ENCODE data around the gene ZNF764.

ZNF764 gene

DNA sequence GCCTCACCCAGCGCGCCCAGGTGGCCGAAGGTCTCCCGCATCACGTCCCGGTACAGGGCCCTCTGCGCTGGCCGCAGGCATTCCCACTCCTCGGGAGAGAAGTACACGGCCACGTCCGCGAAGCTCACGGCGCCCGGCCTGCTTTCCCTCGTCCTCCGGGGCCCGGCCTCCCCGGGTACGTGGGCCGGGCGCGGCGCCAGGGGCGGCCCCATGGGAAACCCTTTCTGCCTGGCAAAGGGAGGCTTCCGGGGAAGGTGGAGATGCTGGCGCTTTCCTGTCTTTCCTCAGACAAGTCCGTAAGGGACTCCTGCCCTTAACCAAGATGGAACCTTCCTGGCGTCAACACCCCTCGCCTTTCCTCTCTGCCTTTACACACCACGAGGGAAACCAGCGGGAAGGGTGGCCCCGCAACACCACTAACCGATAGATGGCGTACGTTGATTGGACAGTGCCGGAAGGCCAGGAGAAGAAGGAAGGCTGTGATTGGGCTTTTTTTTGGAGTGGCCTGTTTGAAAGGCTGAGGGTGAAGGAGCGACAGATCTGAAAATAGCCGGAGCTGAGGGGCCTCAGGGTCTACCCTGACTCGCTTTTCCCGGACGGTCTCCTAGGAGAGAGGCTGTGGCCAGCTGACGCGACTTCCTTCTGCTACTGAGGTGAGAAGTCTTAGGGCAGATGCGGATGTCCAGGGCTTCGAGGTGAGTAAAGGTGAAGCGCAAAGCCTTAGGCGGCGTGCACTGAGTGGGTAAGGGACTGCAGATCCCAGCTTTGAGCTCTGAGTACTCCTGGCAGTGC is 27.4 kb upstream of the ZNF764 start, which contains the start of gene ZNF785:
ZNF785 (minus strand) TSS at position 298 of the 792 bp plus-strand sequence; CDS start at position 212, 86 bp downstream.
- H3K9me3 ChIP-seq (ENCODE audit: low read length): no peaks in the 10 kb centered on the region
- no peaks in the 10 kb centered on the region for H3K27me3 ChIP-seq (ENCODE audit: insufficient read depth, low read length)
- peaks cover 16% of the 10 kb centered on the region for H3K36me3 ChIP-seq (ENCODE audit: insufficient read depth, low read length)
- no peaks in the 10 kb centered on the region for H3K4me1 ChIP-seq (ENCODE audit: insufficient read depth, low read length)
- peak within 1 kb of the TSS; percentile 63 for H2AFZ ChIP-seq (ENCODE audit: low read depth, low read length)
- peak within 1 kb of the TSS; percentile 61 for H3K4me3 ChIP-seq (ENCODE audit: low read length)

DNA sequence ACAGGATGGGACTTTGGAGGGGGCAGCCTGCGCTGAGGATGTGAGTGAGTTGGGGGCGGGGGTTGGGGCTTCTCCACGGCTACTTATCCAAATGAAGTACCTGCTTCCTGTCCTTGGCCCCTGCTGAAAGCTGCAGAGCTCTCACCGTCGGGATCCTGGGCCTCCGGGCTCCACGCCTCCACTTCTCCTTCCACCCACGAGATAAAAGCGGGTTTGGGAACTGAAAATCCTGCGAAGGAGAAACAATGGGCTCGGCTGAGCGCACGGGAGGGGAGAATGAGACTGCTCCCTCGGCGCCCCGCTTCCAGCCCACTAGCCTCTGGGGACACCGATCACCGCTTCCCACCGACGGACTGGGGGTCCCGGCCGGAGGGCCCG is 26.8 kb upstream of the ZNF764 start:
- H3K36me3 ChIP-seq (ENCODE audit: insufficient read depth, low read length): peaks cover 16% of the 10 kb centered on the region

GRCh38 chr16:30582611-30583340 is 24.6 kb upstream of the ZNF764 start:
- Histone ChIP-seq H2AFZ (ENCODE audit: low read depth, low read length) (no peak overlapping the region), H3K36me3 (ENCODE audit: insufficient read depth, low read length) (peaks cover 16% of the 10 kb centered on the region), H3K4me3 (ENCODE audit: low read length) (no peak overlapping the region), H3K27me3 (ENCODE audit: insufficient read depth, low read length) (no peaks in the 10 kb centered on the region), H3K9me3 (ENCODE audit: low read length) (no peaks in the 10 kb centered on the region), H3K4me1 (ENCODE audit: insufficient read depth, low read length) (no peaks in the 10 kb centered on the region)

More for the DNA sequence above, 26.8 kb upstream of the ZNF764 start:
- H3K9me3 ChIP-seq (ENCODE audit: low read length): no peaks in the 10 kb centered on the region
- H3K27me3 ChIP-seq (ENCODE audit: insufficient read depth, low read length): no peaks in the 10 kb centered on the region
- H3K4me1 ChIP-seq (ENCODE audit: insufficient read depth, low read length): no peaks in the 10 kb centered on the region
- H2AFZ ChIP-seq (ENCODE audit: low read depth, low read length): peak overlapping the region; percentile 58
- H3K4me3 ChIP-seq (ENCODE audit: low read length): peak overlapping the region; percentile 61

DNA sequence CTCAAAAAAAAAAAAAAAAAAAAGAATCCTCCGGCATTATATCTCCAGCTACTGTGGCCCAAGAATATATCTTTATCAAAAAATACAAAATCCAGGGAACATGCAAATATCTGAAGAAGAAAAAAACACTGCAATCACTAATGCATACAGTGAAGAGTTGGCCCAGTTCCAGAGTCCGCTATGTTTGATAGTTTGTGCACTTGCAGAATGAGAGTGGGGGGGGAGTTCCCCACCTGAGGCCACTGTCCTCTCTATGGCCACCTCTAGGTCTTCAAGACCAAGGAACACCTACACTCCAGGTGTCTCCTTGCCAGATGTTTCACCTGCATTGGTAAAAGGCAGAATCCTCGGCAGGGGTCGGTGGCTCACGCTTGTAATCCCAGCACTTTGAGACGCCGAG is 23.3 kb upstream of the ZNF764 start:
- H3K36me3 ChIP-seq (ENCODE audit: insufficient read depth, low read length): peaks cover 20% of the 10 kb centered on the region
- H3K9me3 ChIP-seq (ENCODE audit: low read length): no peaks in the 10 kb centered on the region
- no peak overlapping the region for H3K4me3 ChIP-seq (ENCODE audit: low read length)
- H3K27me3 ChIP-seq (ENCODE audit: insufficient read depth, low read length): no peaks in the 10 kb centered on the region
- no peak overlapping the region for H2AFZ ChIP-seq (ENCODE audit: low read depth, low read length)
- H3K4me1 ChIP-seq (ENCODE audit: insufficient read depth, low read length): no peaks in the 10 kb centered on the region

DNA sequence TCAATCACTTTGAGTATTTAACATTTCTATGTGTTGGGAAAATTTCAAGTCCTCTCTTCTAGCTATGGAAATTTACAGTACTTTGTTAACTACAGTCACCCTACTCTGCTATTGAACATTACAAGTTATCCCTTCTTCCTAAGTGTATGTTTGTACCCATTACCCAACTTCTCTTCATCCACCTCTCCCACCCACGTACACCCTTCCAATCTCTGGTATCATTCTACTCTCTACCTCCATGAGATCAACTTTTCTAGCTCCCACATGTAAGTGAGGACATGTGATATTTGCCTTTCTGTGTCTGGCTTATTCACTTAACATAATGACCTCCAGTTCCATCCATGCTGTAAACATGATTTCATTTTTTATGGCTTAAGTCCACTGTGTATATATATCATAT is 16.5 kb upstream of the ZNF764 start:
- Histone ChIP-seq H2AFZ (ENCODE audit: low read depth, low read length) (no peak overlapping the region), H3K36me3 (ENCODE audit: insufficient read depth, low read length) (peaks cover 4% of the 10 kb centered on the region), H3K9me3 (ENCODE audit: low read length) (no peaks in the 10 kb centered on the region), H3K27me3 (ENCODE audit: insufficient read depth, low read length) (no peaks in the 10 kb centered on the region), H3K4me1 (ENCODE audit: insufficient read depth, low read length) (peaks cover 16% of the 10 kb centered on the region), H3K4me3 (ENCODE audit: low read length) (no peak overlapping the region)

DNA sequence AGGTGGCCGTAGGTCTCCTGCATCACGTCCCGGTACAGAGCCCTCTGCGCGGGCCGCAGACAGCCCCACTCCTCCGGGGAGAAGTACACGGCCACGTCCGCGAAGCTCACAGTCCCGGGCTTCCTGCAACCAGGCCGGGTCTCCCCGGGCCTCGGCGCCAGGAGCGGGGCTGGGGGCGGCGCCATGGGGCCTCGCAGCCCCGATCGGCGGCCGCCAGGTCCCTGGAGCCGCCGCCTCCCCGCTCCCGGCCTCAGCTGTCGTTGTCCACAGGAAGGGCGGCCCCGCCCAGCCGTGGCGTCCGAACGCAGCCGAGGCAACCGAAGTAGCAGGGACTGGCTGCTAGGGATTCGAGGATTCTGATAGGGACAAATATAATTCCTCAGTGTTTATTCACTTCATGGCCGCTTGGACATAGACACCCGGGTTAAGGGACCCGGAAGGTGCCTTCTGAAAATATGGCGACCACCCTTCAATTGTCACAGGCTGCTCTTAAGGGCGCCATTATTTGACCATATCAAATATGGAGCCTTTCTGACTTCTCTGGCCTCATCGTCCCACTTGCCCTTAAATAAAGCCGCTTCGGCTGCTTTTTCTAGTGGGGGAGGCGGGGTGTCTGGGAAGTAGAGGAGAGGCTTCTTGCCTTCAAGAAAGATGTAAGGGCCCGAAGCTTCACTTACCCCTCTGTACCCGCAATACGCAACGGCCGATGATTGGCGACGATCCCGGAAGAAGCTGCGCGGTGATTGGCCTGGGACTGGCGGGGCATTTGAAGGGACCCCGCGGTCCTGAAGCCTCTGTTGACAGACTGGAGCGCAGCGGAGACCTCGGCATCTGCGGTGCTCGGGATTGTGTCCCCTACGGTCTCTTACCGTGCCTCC is 13.5 kb upstream of the ZNF764 start, which contains the start of gene ZNF688:
ZNF688 (minus strand) TSS at position 270 of the 878 bp plus-strand sequence; CDS start at position 185, 85 bp downstream.
- H3K27me3 ChIP-seq (ENCODE audit: insufficient read depth, low read length): no peaks in the 10 kb centered on the region
- no peaks in the 10 kb centered on the region for H3K9me3 ChIP-seq (ENCODE audit: low read length)
- peak within 1 kb of the TSS; percentile 87 for H2AFZ ChIP-seq (ENCODE audit: low read depth, low read length)
- no peaks in the 10 kb centered on the region for H3K36me3 ChIP-seq (ENCODE audit: insufficient read depth, low read length)
- H3K4me3 ChIP-seq (ENCODE audit: low read length): peak within 1 kb of the TSS; percentile 95
- H3K4me1 ChIP-seq (ENCODE audit: insufficient read depth, low read length): peaks cover 18% of the 10 kb centered on the region

- Histone ChIP-seq H3K4me1 (ENCODE audit: insufficient read depth, low read length) (peaks cover 18% of the 10 kb centered on the region), H3K36me3 (ENCODE audit: insufficient read depth, low read length) (no peaks in the 10 kb centered on the region), H3K27me3 (ENCODE audit: insufficient read depth, low read length) (no peaks in the 10 kb centered on the region), H3K4me3 (ENCODE audit: low read length) (peak overlapping the region; percentile 95), H3K9me3 (ENCODE audit: low read length) (no peaks in the 10 kb centered on the region), H2AFZ (ENCODE audit: low read depth, low read length) (peak overlapping the region; percentile 87)
Measured at GRCh38 chr16:30570636-30571444, 12.7 kb upstream of the ZNF764 start.

GRCh38 chr16:30569746-30570635 is 11.8 kb upstream of the ZNF764 start:
- no peak overlapping the region for H2AFZ ChIP-seq (ENCODE audit: low read depth, low read length)
- H3K4me1 ChIP-seq (ENCODE audit: insufficient read depth, low read length): peaks cover 18% of the 10 kb centered on the region
- H3K27me3 ChIP-seq (ENCODE audit: insufficient read depth, low read length): no peaks in the 10 kb centered on the region
- H3K36me3 ChIP-seq (ENCODE audit: insufficient read depth, low read length): no peaks in the 10 kb centered on the region
- H3K4me3 ChIP-seq (ENCODE audit: low read length): peak overlapping the region; percentile 95
- no peaks in the 10 kb centered on the region for H3K9me3 ChIP-seq (ENCODE audit: low read length)

GRCh38 chr16:30569281-30569680 is 11.1 kb upstream of the ZNF764 start:
- H3K36me3 ChIP-seq (ENCODE audit: insufficient read depth, low read length): no peaks in the 10 kb centered on the region
- H2AFZ ChIP-seq (ENCODE audit: low read depth, low read length): no peak overlapping the region
- no peaks in the 10 kb centered on the region for H3K27me3 ChIP-seq (ENCODE audit: insufficient read depth, low read length)
- peaks cover 18% of the 10 kb centered on the region for H3K4me1 ChIP-seq (ENCODE audit: insufficient read depth, low read length)
- no peak overlapping the region for H3K4me3 ChIP-seq (ENCODE audit: low read length)
- H3K9me3 ChIP-seq (ENCODE audit: low read length): no peaks in the 10 kb centered on the region

DNA sequence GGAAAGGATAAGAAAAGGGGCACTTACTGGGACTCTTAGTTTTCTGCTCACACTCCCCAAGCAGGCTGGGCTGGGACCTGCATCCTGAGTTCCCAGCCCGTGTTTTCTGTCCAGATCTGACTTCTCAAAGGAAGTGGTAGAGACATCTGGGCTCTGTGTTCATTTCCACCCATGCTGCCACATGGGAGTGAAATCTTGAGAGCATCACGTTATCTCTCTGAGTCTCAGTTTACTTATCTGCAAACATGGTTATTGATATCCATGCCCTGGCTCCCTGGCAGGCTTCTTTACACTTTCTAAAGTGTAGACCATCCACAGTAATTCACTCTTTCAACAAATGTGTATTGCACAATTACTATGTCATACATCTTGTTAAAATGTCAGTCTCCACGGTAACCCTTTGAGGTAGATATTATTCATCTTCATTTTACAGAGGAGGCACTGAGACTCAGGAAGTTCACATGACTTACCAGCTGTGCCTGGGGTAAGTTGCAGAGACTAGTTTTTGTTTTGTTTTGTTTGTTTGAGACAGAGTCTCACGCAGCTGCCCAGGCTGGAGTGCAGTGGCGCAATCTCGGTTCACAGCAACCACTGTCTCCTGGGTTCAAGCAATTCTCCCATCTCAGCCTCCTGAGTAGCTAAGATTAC is 9.9 kb upstream of the ZNF764 start:
- H2AFZ ChIP-seq (ENCODE audit: low read depth, low read length): no peak overlapping the region
- H3K9me3 ChIP-seq (ENCODE audit: low read length): no peaks in the 10 kb centered on the region
- H3K4me1 ChIP-seq (ENCODE audit: insufficient read depth, low read length): peaks cover 18% of the 10 kb centered on the region
- no peaks in the 10 kb centered on the region for H3K27me3 ChIP-seq (ENCODE audit: insufficient read depth, low read length)
- no peaks in the 10 kb centered on the region for H3K36me3 ChIP-seq (ENCODE audit: insufficient read depth, low read length)
- H3K4me3 ChIP-seq (ENCODE audit: low read length): no peak overlapping the region

Data from neuron (in vitro differentiated cells).